HEK293 (cell line): Measurements from ENCODE around the gene ACP4.

Experiments used
- FEZF1 ChIP-seq: fragments of 450-650 bp; formaldehyde crosslinking; IDR thresholded peaks from 2 replicates; pipeline ENCODE4 v1.5.1; 2016; ENCODE audit warnings: missing biosample characterization, missing genetic modification characterization
- GLIS2 ChIP-seq: fragments of 450-650 bp; formaldehyde crosslinking; IDR thresholded peaks from 2 replicates; pipeline ENCODE4 v1.5.1; 2016; ENCODE audit warnings: missing biosample characterization, missing genetic modification characterization
- HIC1 ChIP-seq: fragments of 450-650 bp; formaldehyde crosslinking; IDR thresholded peaks from 2 replicates; pipeline ENCODE4 v1.5.1; 2016; ENCODE audit warnings: missing biosample characterization, missing genetic modification characterization
- HOXA7 ChIP-seq: sonication (generic); formaldehyde crosslinking; IDR thresholded peaks from 2 replicates; pipeline ENCODE4 v1.8.1; 2022; ENCODE audit warnings: missing genetic modification reagents, borderline replicate concordance
- KLF1 ChIP-seq: fragments of 450-650 bp; formaldehyde crosslinking; IDR thresholded peaks from 2 replicates; pipeline ENCODE4 v1.5.1; 2016; ENCODE audit warnings: missing biosample characterization, missing genetic modification characterization
- PBX3 ChIP-seq: sonication (generic); formaldehyde crosslinking; IDR thresholded peaks from 2 replicates; pipeline ENCODE4 v1.8.1; 2022; ENCODE audit warnings: mild to moderate bottlenecking, moderate library complexity, missing genetic modification reagents
- PRDM1 ChIP-seq: fragments of 450-650 bp; formaldehyde crosslinking; IDR thresholded peaks from 2 replicates; pipeline ENCODE4; 2016; ENCODE audit warnings: missing biosample characterization, missing genetic modification characterization
- PRDM2 ChIP-seq: fragments of 450-650 bp; formaldehyde crosslinking; IDR thresholded peaks from 2 replicates; pipeline ENCODE4 v1.5.1; 2016; ENCODE audit warnings: missing biosample characterization, missing genetic modification characterization, borderline replicate concordance
- SALL2 ChIP-seq: fragments of 450-650 bp; formaldehyde crosslinking; IDR thresholded peaks from 2 replicates; pipeline ENCODE4 v1.5.0; 2017; ENCODE audit warnings: missing biosample characterization, mild to moderate bottlenecking, missing genetic modification characterization, borderline replicate concordance
- ZBTB26 ChIP-seq: fragments of 450-650 bp; formaldehyde crosslinking; optimal IDR thresholded peaks from 2 replicates; pipeline ENCODE3; 2016; ENCODE audit warnings: missing biosample characterization, mild to moderate bottlenecking, missing genetic modification characterization
- ZBTB48 ChIP-seq: fragments of 450-650 bp; formaldehyde crosslinking; IDR thresholded peaks from 2 replicates; pipeline ENCODE4 v1.5.1; 2016; ENCODE audit warnings: missing biosample characterization, missing genetic modification characterization
- ZFHX2 ChIP-seq: fragments of 450-650 bp; formaldehyde crosslinking; conservative IDR thresholded peaks from 2 replicates; pipeline ENCODE4 v1.5.1; 2016; ENCODE audit warnings: missing biosample characterization, missing genetic modification characterization
- ZNF280C ChIP-seq: fragments of 450-650 bp; formaldehyde crosslinking; IDR thresholded peaks from 2 replicates; pipeline ENCODE4 v1.5.1; 2016; ENCODE audit warnings: missing biosample characterization, missing genetic modification characterization
- ZNF292 ChIP-seq: fragments of 450-650 bp; formaldehyde crosslinking; IDR thresholded peaks from 2 replicates; pipeline ENCODE4 v1.5.1; 2016; ENCODE audit warnings: low read depth, missing biosample characterization, missing genetic modification characterization, borderline replicate concordance
- ZNF302 ChIP-seq: fragments of 450-650 bp; formaldehyde crosslinking; IDR thresholded peaks from 2 replicates; pipeline ENCODE4 v1.5.1; 2016; ENCODE audit warnings: missing biosample characterization, missing genetic modification characterization, low read depth
- ZNF311 ChIP-seq: fragments of 450-650 bp; formaldehyde crosslinking; IDR thresholded peaks from 2 replicates; pipeline ENCODE4 v1.5.1; 2017; ENCODE audit warnings: missing biosample characterization, missing genetic modification characterization, borderline replicate concordance
- ZNF335 ChIP-seq: fragments of 450-650 bp; formaldehyde crosslinking; conservative IDR thresholded peaks from 2 replicates; pipeline ENCODE4 v1.5.1; 2016; ENCODE audit warnings: missing biosample characterization, missing genetic modification characterization
- ZNF341 ChIP-seq: fragments of 450-650 bp; formaldehyde crosslinking; IDR thresholded peaks from 2 replicates; pipeline ENCODE4; 2016; ENCODE audit warnings: low read depth, missing biosample characterization, missing genetic modification characterization
- ZNF701 ChIP-seq: fragments of 450-650 bp; formaldehyde crosslinking; IDR thresholded peaks from 2 replicates; pipeline ENCODE4 v1.5.1; 2016; ENCODE audit warnings: missing biosample characterization, missing genetic modification characterization
- ZNF747 ChIP-seq: fragments of 450-650 bp; formaldehyde crosslinking; IDR thresholded peaks from 2 replicates; pipeline ENCODE4 v1.5.1; 2016; ENCODE audit warnings: missing biosample characterization, missing genetic modification characterization
- ZNF792 ChIP-seq: fragments of 450-650 bp; formaldehyde crosslinking; IDR thresholded peaks from 2 replicates; pipeline ENCODE4 v1.5.1; 2016; ENCODE audit warnings: missing biosample characterization, missing genetic modification characterization
- ZSCAN30 ChIP-seq: fragments of 450-650 bp; IDR thresholded peaks from 2 replicates; pipeline ENCODE4 v1.5.1; 2018; ENCODE audit warnings: missing biosample characterization, mild to moderate bottlenecking, missing genetic modification characterization, moderate library complexity

Gene ACP4

GRCh38 chr19:50817941-50818858 lies 28.0 kb downstream of the ACP4 start (continued):
- no peak for TF ChIP-seq PRDM1
- TF ChIP-seq ZNF747 (tag by site-specific recombination): no peak
- TF ChIP-seq PBX3 (CRISPR knock-in tag): 0 out of 2 replicates have a peak, but pooled peaks have one; percentile 6
- no peak for TF ChIP-seq ZBTB26 (tag by site-specific recombination)
- no peak for TF ChIP-seq ZNF302 (tag by site-specific recombination)
- TF ChIP-seq GLIS2: peak; percentile 60; the same call in 1 of the 2 replicates
- TF ChIP-seq ZNF280C (tag by site-specific recombination): no peak
- TF ChIP-seq SALL2 (tag by site-specific recombination): no peak
- TF ChIP-seq ZSCAN30 (tag by site-specific recombination): no peak; the same call in 1 of the 2 replicates
- TF ChIP-seq HOXA7 (CRISPR knock-in tag): no peak
- TF ChIP-seq HIC1 (tag by site-specific recombination): 0 out of 2 replicates have a peak, but pooled peaks have one; percentile 51
- peak; percentile 98 for TF ChIP-seq KLF1 (tag by site-specific recombination)
- peak; percentile 95 for TF ChIP-seq ZNF335 (tag by site-specific recombination)
- TF ChIP-seq ZBTB48 (tag by site-specific recombination): peak; percentile 55; the same call in 1 of the 2 replicates
- TF ChIP-seq PRDM2: no peak
- no peak for TF ChIP-seq ZNF701 (tag by site-specific recombination)
- no peak for TF ChIP-seq ZNF292 (tag by site-specific recombination)
- TF ChIP-seq ZNF341: no peak
- no peak for TF ChIP-seq FEZF1 (tag by site-specific recombination)
- TF ChIP-seq ZNF792 (tag by site-specific recombination): no peak
- no peak for TF ChIP-seq ZNF311 (tag by site-specific recombination)
- TF ChIP-seq ZFHX2 (tag by site-specific recombination): no peak
